Stimulated activated naive B cell treated with anti-CD40 and anti-IgM and Interleukin-4, amounts not matched to agents 10 μg/mL and 1 μg/mL and 100 μg/mL, for 72 hours (primary cell): ENCODE measurements around the gene RCAN3.
"Not testable (repeated sequence)": the region's sequence is repeated elsewhere in the genome, so short reads cannot be mapped to it uniquely, and the experiment has no call there.

Experiments used
- ATAC-seq, 2 donors: fragments of 150-1000 bp; cut with Tn5 transposase; replicated peaks; 2 replicates each; pipeline ENCODE4 v1.10.0; 2021; ENCODE audit warnings: moderate library complexity in 1 of 2
- DNase-seq: peaks from one replicate; pipeline ENCODE4 v3.0.0; 2021
- H3K27ac Mint-ChIP-seq: one replicate; pipeline ENCODE4 v1.8.0; 2022; ENCODE audit warnings: mild to moderate bottlenecking, mixed read lengths
- H3K27me3 Mint-ChIP-seq, 2 donors: one replicate each; pipeline ENCODE4 v1.8.0; 2022; ENCODE audit warnings: mixed read lengths in 2 of 2
- H3K36me3 Mint-ChIP-seq, 2 donors: one replicate each; pipeline ENCODE4 v1.8.0; 2022; ENCODE audit warnings: mixed read lengths in 2 of 2, mild to moderate bottlenecking in 1 of 2
- H3K4me1 Mint-ChIP-seq, 2 donors: one replicate each; pipeline ENCODE4 v1.8.0; 2022; ENCODE audit warnings: mixed read lengths in 2 of 2, mild to moderate bottlenecking in 1 of 2
- H3K4me3 Mint-ChIP-seq, 2 donors: one replicate each; pipeline ENCODE4 v1.8.0; 2022; ENCODE audit warnings: mild to moderate bottlenecking in 2 of 2, mixed read lengths in 2 of 2, moderate library complexity in 1 of 2
- H3K9me3 Mint-ChIP-seq, 2 donors: one replicate each; pipeline ENCODE4 v1.8.0; 2022; ENCODE audit warnings: mixed read lengths in 2 of 2, mild to moderate bottlenecking in 1 of 2

The RCAN3 gene

DNA sequence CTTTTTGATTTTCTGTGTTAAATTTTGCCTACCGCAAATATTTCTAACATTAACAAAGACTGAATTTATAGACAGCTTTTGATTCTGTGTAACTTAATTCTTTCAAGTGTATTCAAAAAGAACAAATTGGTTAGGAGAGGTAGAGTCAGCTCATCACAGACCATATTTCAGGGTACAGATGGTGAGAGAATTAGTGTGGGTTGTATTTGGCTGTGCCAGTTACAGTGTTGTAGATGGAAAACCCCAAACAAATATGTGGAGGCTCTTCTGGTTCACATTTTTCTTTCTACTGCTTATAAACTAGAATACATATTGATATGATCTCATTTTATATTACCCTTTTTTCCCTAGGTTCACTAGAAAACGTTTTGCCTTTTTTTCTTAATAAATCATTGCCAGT, 11.1 kb downstream of the RCAN3 start:
- Mint-ChIP-seq H3K4me1 (peaks cover 6 to 16% of the 10 kb centered on the region in 2 donors), H3K27ac (no peak overlapping the region), H3K36me3 (peaks cover 22 to 25% of the 10 kb centered on the region in 2 donors), H3K9me3 (no peaks in the 10 kb centered on the region), H3K27me3 (no peaks in the 10 kb centered on the region), H3K4me3 (no peak overlapping the region)
- ATAC-seq (no peak), DNase-seq (no peak)

- H3K9me3 Mint-ChIP-seq: no peaks in the 10 kb centered on the region
- no peak overlapping the region for H3K4me3 Mint-ChIP-seq
- peaks cover 18 to 25% of the 10 kb centered on the region in 2 donors for H3K36me3 Mint-ChIP-seq
Observed at GRCh38 chr1:24514946-24515345, 12.3 kb downstream of the RCAN3 start.

GRCh38 chr1:24515671-24516209, 13.1 kb downstream of the RCAN3 start:
- Mint-ChIP-seq H3K27ac (peak overlapping the region; percentile 77), H3K36me3 (peaks cover 20 to 30% of the 10 kb centered on the region in 2 donors)
- H3K4me1 Mint-ChIP-seq, DNase-seq, ATAC-seq, H3K4me3 Mint-ChIP-seq, H3K9me3 Mint-ChIP-seq, H3K27me3 Mint-ChIP-seq: not testable (repeated sequence)

More at GRCh38 chr1:24514946-24515345, 12.3 kb downstream of the RCAN3 start:
- H3K27ac Mint-ChIP-seq: no peak overlapping the region
- H3K4me1 Mint-ChIP-seq: peaks cover 6 to 7% of the 10 kb centered on the region in 2 donors
- no peaks in the 10 kb centered on the region for H3K27me3 Mint-ChIP-seq
- DNase-seq (no peak), ATAC-seq (no peak)

GRCh38 chr1:24516506-24516905, 13.9 kb downstream of the RCAN3 start:
- ATAC-seq (no peak), DNase-seq (no peak)
- Mint-ChIP-seq H3K9me3 (peaks cover 0 to 3% of the 10 kb centered on the region in 2 donors), H3K27me3 (no peaks in the 10 kb centered on the region), H3K36me3 (peaks cover 17 to 29% of the 10 kb centered on the region in 2 donors), H3K4me1 (peaks cover 5 to 6% of the 10 kb centered on the region in 2 donors), H3K4me3 (no peak overlapping the region), H3K27ac (peak overlapping the region; percentile 25)

GRCh38 chr1:24517898-24518297, 15.3 kb downstream of the RCAN3 start:
- Mint-ChIP-seq H3K9me3 (peaks cover 0 to 3% of the 10 kb centered on the region in 2 donors), H3K27ac (no peak overlapping the region), H3K4me3 (no peak overlapping the region), H3K27me3 (no peaks in the 10 kb centered on the region), H3K36me3 (peaks cover 15 to 26% of the 10 kb centered on the region in 2 donors), H3K4me1 (peaks cover 0 to 4% of the 10 kb centered on the region in 2 donors)
- ATAC-seq (no peak), DNase-seq (no peak)

DNA sequence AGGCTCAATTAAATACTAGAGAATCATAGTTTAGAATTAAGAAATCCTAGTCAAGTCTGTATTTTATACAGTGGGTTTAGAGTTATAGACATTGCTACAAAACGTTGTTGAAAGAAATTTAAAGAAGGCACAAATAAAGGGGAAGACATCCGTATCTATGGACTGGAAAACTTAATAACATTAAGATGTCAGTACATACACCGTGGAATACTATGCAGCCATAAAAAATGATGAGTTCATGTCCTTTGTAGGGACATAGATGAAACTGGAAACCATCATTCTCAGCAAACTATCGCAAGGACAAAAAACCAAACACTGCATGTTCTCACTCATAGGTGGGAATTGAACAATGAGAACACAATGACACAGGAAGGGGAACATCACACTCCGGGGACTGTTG, 17.6 kb downstream of the RCAN3 start:
- not testable (repeated sequence) for H3K4me3 Mint-ChIP-seq, H3K27ac Mint-ChIP-seq, H3K4me1 Mint-ChIP-seq, H3K9me3 Mint-ChIP-seq, ATAC-seq, DNase-seq, H3K27me3 Mint-ChIP-seq
- peaks cover 15 to 25% of the 10 kb centered on the region in 2 donors for H3K36me3 Mint-ChIP-seq

DNA sequence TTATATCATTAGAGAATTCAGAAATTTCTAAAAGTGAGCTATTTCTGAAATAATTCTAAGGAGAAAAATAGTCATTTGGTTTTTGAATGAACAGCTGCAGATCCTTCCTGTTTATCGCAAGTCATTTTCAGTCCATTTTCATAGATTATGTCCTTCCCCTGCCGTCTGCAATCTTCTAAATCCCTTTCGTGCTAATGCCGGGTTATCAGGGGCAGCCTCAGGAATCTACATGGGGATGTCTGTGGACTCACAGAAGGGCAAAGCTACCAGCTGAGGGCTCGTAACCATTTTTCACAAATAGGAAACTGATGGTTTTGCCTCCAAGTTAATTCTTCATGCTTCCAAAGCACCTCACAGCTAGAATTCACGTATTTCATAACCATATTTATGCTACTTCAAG, 23.0 kb downstream of the RCAN3 start:
- Mint-ChIP-seq H3K4me1 (peaks cover 6 to 11% of the 10 kb centered on the region in 2 donors), H3K36me3 (peaks cover 6 to 8% of the 10 kb centered on the region in 2 donors)

GRCh38 chr1:24526045-24526444, 23.4 kb downstream of the RCAN3 start:
- no peak overlapping the region for H3K4me3 Mint-ChIP-seq
- H3K27me3 Mint-ChIP-seq: no peaks in the 10 kb centered on the region
- no peak for ATAC-seq
- peaks cover 6 to 8% of the 10 kb centered on the region in 2 donors for H3K36me3 Mint-ChIP-seq
- H3K27ac Mint-ChIP-seq: no peak overlapping the region
- peaks cover 6 to 11% of the 10 kb centered on the region in 2 donors for H3K4me1 Mint-ChIP-seq
- no peaks in the 10 kb centered on the region for H3K9me3 Mint-ChIP-seq
- DNase-seq: no peak

More for the DNA sequence above, 23.0 kb downstream of the RCAN3 start:
- Mint-ChIP-seq H3K27ac (no peak overlapping the region), H3K27me3 (no peaks in the 10 kb centered on the region), H3K9me3 (no peaks in the 10 kb centered on the region), H3K4me3 (no peak overlapping the region)
- ATAC-seq (no peak), DNase-seq (no peak)

DNA sequence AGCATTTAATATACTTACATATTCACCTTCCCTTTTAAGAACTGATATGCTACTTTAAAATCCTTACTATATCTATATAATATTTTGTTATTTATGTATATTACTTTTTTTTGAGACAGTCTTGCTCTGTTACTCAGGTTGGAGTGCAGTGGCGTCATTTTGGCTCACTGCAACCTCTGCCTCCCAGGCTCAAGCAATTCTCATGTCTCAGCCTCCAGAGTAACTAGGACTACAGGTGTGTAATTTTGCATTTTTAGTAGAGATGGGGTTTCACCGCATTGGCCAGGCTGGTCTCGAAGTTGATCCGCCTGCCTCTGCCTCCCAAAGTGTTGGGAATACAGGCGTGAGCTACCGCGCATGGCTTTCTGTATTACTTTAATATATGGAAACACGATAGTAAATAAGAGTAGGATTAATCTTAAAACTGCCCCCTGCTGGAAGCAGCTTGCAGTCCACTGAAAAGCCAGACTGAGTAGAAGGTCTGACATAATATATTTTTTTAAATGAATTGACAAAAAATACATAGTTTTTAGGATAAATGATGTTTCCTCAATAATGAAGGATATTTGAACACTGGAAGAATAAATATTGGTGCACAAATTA, 24.4 kb downstream of the RCAN3 start:
- Mint-ChIP-seq H3K27ac (no peak overlapping the region), H3K27me3 (no peaks in the 10 kb centered on the region), H3K4me3 (peak overlapping the region in 1 of 2 donors; percentile 14), H3K4me1 (peaks cover 6 to 11% of the 10 kb centered on the region in 2 donors), H3K36me3 (peaks cover 8% of the 10 kb centered on the region in 2 donors), H3K9me3 (no peaks in the 10 kb centered on the region)
- DNase-seq: no peak
- ATAC-seq: no peak

DNA sequence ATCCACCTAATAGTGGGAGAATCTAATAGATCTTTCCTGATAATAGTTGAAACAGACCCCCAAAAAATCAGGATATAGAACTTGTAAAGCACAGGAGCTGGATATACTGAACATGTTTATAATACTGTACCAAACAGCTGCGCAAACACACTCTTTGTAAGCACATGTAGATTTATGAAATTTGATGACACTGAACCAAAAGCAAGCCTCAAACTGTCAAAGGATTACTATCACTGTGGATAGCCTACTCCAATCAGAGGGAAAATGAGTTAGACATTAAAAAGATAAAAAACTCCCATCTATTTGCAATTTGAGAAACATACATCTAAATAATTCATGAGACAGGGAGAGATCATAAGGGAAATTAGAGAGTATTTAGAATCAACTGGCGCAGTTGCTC, 26.1 kb downstream of the RCAN3 start:
- ATAC-seq: no peak
- peaks cover 12 to 16% of the 10 kb centered on the region in 2 donors for H3K36me3 Mint-ChIP-seq
- H3K4me1 Mint-ChIP-seq: peaks cover 6 to 18% of the 10 kb centered on the region in 2 donors
- H3K27ac Mint-ChIP-seq: peak overlapping the region; percentile 47
- peaks cover 0 to 1% of the 10 kb centered on the region in 2 donors for H3K9me3 Mint-ChIP-seq
- no peak for DNase-seq
- H3K4me3 Mint-ChIP-seq: no peak overlapping the region
- no peaks in the 10 kb centered on the region for H3K27me3 Mint-ChIP-seq

DNA sequence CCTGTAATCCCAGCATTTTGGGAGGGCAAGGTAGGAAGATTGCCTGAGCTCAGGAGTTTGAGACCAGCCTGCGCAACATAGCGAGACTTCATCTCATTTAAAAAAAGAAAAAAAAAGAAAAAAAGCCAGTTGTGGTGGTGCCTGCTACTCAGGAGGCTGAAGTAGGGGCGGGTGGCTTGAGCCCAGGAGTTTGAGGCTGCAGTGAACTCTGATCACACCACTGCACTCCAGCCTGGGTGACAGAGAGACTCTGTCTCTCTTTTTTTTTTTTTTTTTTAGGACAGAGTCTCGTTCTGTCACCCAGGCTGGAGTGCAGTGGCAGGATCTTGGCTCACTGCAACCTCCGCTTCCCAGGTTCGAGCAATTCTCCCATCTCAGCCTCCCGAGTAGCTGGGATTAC, 26.7 kb downstream of the RCAN3 start:
- not testable (repeated sequence) for H3K27ac Mint-ChIP-seq
- peaks cover 17 to 18% of the 10 kb centered on the region in 2 donors for H3K36me3 Mint-ChIP-seq

DNA sequence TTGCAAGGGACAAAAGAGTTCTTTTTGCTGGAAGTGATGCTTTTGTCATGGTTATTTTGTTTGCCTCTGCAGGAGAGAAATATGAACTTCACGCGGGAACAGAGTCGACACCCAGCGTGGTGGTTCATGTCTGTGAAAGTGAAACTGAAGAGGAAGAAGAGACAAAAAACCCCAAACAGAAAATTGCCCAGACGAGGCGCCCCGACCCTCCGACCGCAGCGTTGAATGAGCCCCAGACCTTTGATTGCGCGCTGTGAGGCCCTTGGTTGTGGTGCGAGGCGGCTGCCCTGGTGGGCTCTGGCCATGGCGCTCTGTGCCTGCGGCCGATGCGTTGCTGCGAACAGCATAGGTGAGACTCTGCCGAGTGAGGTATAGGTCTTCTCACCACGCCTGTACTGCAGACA, 32.4 kb downstream of the RCAN3 start:
- peak overlapping the region; percentile 80 to 88 for H3K4me3 Mint-ChIP-seq
- peaks cover 9 to 19% of the 10 kb centered on the region in 2 donors for H3K36me3 Mint-ChIP-seq
- ATAC-seq: peak; percentile 76 to 80
- peaks cover 19 to 59% of the 10 kb centered on the region in 2 donors for H3K4me1 Mint-ChIP-seq
- no peaks in the 10 kb centered on the region for H3K27me3 Mint-ChIP-seq
- peaks cover 0 to 1% of the 10 kb centered on the region in 2 donors for H3K9me3 Mint-ChIP-seq
- H3K27ac Mint-ChIP-seq: peak overlapping the region; percentile 95
- peak; percentile 47 for DNase-seq

More for the DNA sequence above, 26.7 kb downstream of the RCAN3 start:
- not testable (repeated sequence) for H3K9me3 Mint-ChIP-seq, H3K27me3 Mint-ChIP-seq, ATAC-seq, DNase-seq, H3K4me3 Mint-ChIP-seq
- H3K4me1 Mint-ChIP-seq: peaks cover 11 to 24% of the 10 kb centered on the region in 2 donors

DNA sequence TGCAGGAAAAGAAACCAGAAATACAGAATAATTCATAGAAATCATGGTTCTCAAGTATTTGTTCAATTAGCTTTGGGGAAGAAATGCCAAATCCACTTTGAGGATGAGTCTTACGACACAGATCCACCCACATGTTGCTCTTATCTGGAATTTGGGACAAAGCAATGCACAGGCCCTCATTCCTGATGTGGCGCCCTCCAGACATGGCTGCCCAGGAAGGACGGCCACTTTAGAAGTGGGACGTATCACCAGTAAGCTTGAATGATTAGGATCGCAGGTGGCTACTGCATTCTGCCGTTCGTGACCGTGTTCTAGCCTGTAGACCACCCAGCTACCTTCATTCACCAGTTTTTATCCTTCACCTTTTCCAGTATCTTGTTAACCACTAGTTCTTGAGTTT, 33.1 kb downstream of the RCAN3 start:
- DNase-seq: no peak
- Mint-ChIP-seq H3K36me3 (peaks cover 9 to 17% of the 10 kb centered on the region in 2 donors), H3K27ac (peak overlapping the region; percentile 95), H3K4me1 (peaks cover 24 to 66% of the 10 kb centered on the region in 2 donors), H3K9me3 (peaks cover 0 to 1% of the 10 kb centered on the region in 2 donors), H3K27me3 (no peaks in the 10 kb centered on the region), H3K4me3 (peak overlapping the region; percentile 68 to 82)
- no peak for ATAC-seq

- peaks cover 29 to 73% of the 10 kb centered on the region in 2 donors for H3K4me1 Mint-ChIP-seq
- peaks cover 0 to 1% of the 10 kb centered on the region in 2 donors for H3K9me3 Mint-ChIP-seq
- DNase-seq (peak; percentile 58), ATAC-seq (peak; percentile 76 to 78)
- H3K36me3 Mint-ChIP-seq: peaks cover 9 to 17% of the 10 kb centered on the region in 2 donors
- H3K4me3 Mint-ChIP-seq: peak overlapping the region; percentile 68 to 82
- H3K27me3 Mint-ChIP-seq: no peaks in the 10 kb centered on the region
- peak overlapping the region; percentile 95 for H3K27ac Mint-ChIP-seq
Observed at GRCh38 chr1:24536391-24536840, 33.8 kb downstream of the RCAN3 start.
